ENCODE measurements around the gene PPP6R3.
"Not testable (repeated sequence)": the region's sequence is repeated elsewhere in the genome, so short reads cannot be mapped to it uniquely, and the experiment has no call there.

PPP6R3 gene

GRCh38 chr11:68460741-68461574 is at the start of gene PPP6R3:
Gene PPP6R3, plus strand, starts transcription at chr11:68460752. Its CDS starts 76,913 bp downstream, at chr11:68537665.
- no peak for DNase-seq

- peak; percentile 10 for DNase-seq
These were observed 49.0 kb upstream of the PPP6R3 start for GRCh38 chr11:68411501-68411991.

- no peak for DNase-seq
These were observed 47.7 kb upstream of the PPP6R3 start for GRCh38 chr11:68412593-68413475.

GRCh38 chr11:68413591-68413999 is 47.0 kb upstream of the PPP6R3 start:
- DNase-seq: no peak

- no peak for DNase-seq
These were observed 45.9 kb upstream of the PPP6R3 start for GRCh38 chr11:68414496-68415221.

GRCh38 chr11:68416070-68416578 is 44.4 kb upstream of the PPP6R3 start:
- DNase-seq: no peak

GRCh38 chr11:68418648-68419047 is 41.9 kb upstream of the PPP6R3 start:
- no peak for DNase-seq

GRCh38 chr11:68420171-68420570 is 40.4 kb upstream of the PPP6R3 start:
- no peak for DNase-seq

GRCh38 chr11:68423481-68423880 is 37.1 kb upstream of the PPP6R3 start:
- DNase-seq: no peak

GRCh38 chr11:68424101-68424632 is 36.4 kb upstream of the PPP6R3 start:
- DNase-seq: no peak

- no peak for DNase-seq
These were observed 35.3 kb upstream of the PPP6R3 start for GRCh38 chr11:68424981-68425865.

- no peak for DNase-seq
These were observed 34.6 kb upstream of the PPP6R3 start for GRCh38 chr11:68425866-68426380.

GRCh38 chr11:68429661-68430060 is 30.9 kb upstream of the PPP6R3 start:
- DNase-seq: no peak

- no peak for DNase-seq
These were observed 30.2 kb upstream of the PPP6R3 start for GRCh38 chr11:68430384-68430783.

GRCh38 chr11:68430801-68431200 is 29.8 kb upstream of the PPP6R3 start:
- no peak for DNase-seq

GRCh38 chr11:68431984-68432645 is 28.4 kb upstream of the PPP6R3 start:
- no peak for DNase-seq

GRCh38 chr11:68432874-68433273 is 27.7 kb upstream of the PPP6R3 start:
- DNase-seq: no peak

- no peak for DNase-seq
These were observed 27.0 kb upstream of the PPP6R3 start for GRCh38 chr11:68433541-68433940.

GRCh38 chr11:68434159-68434558 is 26.4 kb upstream of the PPP6R3 start:
- DNase-seq: not testable (repeated sequence)

- DNase-seq: no peak
These were observed 24.2 kb upstream of the PPP6R3 start for GRCh38 chr11:68436162-68436888.
